SKM-1 treated with dmso at 0.1 percent for 144 hours (cell line): ENCODE data around the gene PPIB.

Source experiments
- DNase-seq: peaks from one replicate; lab custom pipeline; 2025; ENCODE audit not compliant: unreplicated experiment; lab: John Stamatoyannopoulos, UW

PPIB gene

DNA sequence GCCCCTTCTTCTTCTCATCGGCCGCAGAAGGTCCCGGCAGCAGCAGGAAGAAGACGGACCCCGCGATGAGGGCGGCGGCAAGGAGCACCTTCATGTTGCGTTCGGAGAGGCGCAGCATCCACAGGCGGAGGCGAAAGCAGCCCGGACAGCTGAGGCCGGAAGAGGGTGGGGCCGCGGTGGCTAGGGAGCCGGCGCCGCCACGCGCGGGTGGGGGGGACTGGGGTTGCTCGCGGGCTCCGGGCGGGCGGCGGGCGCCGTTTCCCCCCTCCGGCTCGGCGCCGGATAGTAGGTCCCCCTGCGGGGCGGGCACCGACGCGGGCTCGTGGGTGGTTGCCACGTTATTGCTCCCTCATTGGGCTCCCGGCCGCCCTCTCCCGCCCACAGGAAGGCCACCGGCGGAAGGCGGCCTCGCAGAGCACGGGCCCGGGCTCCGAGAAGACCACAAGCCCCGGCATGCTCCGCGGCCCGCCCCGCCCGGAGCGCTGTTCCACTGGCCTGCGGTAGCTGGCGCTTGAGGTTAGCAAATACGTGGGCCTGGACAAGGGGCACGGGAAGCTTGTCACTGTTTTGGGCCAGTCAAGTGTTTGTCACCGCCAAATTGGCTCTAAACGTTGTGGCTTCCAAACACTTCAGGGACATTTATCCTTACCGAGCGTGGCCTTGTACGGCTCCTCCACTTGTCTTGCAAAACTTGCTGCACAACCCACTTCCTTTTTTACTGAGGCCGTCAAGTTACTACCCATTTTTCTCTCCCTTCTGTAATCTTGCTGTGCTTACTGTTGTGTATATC lies at the start of gene PPIB:
PPIB (minus strand) TSS at position 154 of the 790 bp plus-strand sequence; CDS start at position 118, 36 bp downstream.
- DNase-seq = peak; percentile 97

DNA sequence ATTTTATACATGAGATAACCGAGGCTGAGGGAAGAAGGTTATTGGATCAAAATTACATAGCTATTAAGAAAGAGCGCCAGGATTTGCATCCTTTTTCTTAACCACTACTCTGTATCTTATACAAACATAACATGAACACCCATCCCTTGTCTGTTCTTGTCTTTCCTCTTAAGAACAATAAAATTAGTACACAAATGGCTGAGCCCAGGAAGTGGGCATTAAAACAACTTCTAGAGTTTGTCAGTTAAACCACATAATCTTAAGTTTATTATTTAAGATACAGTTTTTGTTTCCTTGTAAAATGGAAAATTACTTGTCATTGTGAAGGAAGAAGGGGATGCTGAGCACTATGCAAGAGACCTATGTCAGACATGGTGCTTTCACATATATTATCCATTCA lies 48.9 kb upstream of the PPIB start:
- DNase-seq = no peak

DNA sequence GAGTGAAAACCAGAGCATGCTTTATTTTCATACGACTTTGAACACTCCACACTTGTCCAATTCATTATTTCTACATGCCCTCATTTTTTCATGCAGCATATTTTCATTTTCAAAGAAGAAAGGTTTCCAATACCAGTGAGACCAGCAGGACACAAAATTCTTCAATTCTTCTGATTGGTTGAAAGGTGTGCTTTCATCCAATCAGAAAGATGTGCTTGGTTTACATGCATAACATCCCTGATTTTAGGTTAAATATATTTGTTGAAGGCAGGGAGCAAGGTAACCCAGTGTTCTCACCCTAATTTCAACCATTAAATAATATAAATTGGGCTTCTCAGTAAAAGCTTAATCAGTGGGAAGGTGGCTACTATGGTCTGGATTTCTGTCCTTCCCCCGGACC lies 47.5 kb upstream of the PPIB start:
- DNase-seq = no peak

DNA sequence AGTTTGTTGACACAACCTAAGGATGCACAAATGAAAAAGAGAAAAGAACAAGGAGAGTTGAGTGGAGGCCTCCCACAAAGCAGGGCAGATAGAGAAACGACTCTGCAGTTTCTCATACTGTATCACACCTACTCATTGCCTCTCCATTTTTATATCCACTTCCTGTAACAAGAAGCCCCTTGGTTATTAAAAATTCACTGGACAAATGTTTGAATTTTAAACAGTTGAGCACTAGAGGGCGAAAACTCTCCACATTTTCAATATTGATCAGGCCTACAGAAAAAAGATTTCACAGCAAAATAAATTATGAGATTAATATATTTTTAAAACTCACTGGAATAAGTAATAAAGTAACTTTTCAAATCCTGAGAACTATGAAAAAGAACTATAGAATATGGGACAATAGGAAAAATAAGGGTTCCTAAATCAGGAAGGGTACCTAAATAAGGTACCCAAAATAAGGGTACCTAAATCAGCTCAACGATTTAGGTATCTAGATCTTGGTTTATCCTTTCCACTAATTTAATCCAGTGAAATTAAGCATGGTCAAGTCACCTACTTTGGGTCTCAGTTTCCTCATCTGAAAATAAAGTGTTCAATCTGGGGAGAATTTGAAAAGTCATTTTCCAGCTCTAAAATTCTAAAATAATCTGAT lies 47.0 kb upstream of the PPIB start:
- DNase-seq = no peak

DNA sequence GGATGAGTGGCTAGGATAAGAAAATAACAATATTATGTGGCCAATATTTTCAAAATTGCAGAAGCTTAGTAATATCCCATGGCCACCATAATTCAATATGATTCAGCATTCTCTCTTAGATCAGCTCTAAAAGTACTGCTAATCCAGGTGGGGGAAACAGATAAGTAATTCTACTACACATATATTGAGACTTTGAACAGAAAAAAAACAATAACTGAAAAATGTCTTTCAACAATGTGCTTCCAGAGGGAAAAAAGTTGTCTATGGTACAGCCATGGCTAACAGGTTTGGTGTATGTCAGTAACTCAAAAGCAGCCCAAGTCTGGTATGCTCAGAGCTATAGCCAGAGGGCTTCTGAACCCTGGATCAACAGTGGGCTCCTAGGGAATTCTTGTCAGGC lies 42.4 kb upstream of the PPIB start:
- DNase-seq = no peak

DNA sequence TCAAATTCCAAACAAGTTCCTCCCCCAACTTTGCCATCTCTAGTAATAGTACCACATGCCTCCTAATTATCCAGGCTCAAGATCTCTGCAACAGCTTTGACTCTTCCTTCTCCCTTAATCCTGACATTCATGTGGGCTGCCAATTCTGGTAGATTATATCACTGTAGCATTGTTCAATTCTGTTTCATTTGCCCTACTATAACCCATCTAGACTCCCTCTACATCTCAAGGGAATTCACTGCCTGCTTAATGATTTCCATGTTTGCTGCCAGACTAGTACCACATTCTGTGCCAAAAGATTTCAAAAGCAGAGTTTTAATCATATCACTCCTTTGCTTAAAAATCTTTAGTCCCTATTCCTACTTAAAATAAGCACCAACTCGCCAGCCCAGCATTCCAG lies 34.6 kb upstream of the PPIB start:
- DNase-seq = no peak

DNA sequence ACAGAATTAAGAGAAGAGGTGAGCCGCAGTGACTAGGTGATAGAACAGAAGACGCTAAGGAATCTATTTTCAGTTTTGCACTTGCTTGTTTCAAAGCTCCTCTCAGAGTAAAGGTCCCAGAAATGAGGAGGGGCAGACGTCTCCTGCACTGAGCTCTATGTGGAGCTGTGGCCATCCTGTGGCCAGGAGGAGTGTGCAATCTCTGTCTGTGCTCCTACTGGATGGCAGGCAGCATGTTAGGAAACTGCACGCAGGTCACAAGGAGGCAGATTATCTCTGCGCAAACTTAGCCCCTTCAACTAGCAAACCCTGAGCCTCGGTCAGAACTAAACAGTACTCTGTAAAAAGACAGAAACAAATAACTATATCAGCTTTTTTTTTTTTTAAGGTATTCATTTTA lies 31.1 kb upstream of the PPIB start:
- no peak for DNase-seq

DNA sequence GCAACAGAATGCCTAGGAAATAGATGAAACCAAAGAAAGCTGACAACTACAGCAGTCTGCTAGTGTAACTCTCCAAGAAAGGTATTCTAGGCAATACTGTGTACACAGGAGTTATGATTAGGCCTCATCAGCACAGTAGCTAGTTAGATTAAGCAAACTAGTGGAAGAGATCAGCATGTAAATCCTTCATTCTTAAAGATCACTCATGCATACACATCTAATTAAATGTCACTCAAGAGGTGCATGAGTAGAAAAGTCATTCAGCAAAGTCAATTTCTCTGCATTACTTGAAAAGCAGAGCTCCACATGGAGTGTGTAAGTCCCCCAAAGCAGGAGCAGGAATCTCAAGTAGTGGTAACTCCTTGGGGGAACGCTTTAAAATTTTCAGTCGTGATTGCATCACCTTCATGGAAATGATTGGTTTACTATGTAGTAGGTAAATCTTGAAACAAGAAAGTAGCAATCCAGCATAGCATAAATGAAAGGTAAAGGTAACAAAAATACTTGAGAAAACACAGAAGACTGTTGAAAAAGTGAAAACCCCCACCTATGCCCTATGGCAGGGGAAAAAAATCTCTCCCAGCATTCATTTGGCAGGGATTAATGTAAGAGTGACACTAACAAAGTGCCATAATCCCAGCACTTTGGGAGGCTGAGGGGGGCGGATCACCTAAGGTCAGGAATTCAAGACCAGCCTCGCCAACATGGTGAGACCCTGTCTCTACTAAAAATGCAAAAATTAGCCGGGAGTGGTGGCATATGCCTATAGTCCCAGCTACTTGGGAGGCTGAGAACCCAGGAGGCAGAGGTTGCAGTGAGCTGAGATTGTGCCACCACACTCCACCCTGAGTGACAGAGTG lies 29.4 kb upstream of the PPIB start:
- no peak for DNase-seq

DNA sequence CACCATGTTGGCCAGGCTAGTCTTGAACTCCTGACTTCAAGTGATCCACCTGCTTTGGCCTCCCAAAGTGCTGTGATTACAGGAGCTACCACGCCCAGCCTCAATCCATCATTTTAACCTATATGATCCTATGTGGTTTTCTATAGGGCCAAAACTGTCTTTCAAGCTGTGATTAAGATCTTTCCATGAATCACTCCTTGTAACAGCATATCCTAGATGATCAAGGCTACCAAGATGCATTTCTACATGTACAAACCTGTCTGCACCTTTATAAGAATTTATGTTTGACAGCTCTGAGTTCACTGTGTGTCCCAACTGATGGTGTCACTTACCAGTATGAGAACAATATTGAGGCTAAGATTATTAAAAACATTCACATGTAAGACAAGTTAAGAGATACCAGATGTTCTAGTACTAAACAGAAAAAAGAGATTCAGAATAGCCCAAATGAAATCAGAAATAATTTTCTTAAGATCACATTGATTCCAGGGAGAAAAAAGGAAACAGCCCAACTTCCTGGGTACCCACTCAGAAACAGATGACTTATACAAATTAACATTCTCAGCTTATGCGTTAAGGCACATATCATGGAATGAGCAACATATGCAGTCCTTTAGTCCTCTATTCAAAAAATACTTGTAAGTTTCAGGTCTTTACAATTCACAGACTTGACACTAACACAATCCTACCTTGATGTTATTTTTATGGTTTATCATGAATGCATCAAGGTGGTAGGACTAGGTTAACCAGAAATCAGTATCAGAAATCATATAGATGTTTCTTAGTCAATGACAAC lies 24.8 kb upstream of the PPIB start:
- no peak for DNase-seq

DNA sequence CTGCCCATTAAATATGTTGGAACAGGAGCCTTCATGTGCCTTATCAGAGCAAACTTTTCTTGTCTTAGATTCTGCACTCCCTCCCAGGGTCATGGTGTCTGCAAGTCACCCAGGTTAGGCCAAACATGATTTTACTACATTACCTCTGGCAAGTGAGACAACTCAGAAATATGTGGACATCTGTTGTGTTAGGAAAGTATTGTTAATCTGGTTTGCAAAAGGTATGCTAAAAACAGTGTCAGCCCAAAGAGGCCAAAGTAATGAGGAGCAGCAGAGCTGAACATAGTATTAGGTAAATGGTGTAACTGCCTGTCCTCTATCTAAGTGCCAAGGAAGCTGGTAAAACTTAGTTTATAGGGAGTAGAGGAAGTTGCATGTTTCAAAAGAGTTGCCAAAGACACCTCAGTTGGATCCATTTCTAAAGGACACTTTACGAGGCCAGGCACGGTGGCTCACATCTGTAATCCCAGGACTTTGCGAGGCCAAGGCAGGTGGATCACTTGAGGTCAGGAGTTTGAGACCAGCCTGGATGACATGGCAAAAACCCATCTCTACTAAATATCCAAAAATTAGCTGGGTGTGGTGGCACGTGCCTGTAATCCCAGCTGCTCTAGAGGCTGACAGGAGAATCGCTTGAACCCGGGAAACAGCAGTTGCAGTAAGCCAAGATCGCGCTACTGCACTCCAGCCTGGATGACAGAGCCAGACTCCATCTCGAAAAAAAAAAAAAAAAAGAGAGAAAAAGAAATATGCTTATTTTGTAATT lies 22.5 kb upstream of the PPIB start:
- DNase-seq = peak; percentile 28

DNA sequence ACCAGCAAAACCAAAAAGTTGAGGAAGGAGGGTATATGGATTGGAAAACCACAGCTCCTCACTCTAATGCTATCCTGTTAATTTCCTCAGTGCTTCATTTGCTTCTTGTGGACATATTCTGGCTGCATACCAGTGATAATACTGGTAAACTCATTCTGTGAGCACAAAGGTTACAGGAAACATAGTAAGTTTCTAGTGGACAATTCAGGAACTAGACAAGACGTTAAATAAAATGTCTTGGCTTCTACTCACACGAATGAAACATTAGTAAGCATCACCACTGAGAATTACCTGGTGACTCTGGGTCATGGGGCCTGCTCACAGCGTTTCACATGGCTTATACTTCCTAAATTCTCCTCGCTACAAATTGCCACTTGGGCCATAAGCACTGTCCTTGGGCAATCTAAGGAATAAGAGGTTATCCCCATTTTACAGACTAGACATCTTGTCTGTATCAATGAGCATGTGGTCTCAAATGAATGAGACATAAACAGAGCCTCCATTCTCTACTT lies 20.1 kb upstream of the PPIB start:
- DNase-seq = no peak

DNA sequence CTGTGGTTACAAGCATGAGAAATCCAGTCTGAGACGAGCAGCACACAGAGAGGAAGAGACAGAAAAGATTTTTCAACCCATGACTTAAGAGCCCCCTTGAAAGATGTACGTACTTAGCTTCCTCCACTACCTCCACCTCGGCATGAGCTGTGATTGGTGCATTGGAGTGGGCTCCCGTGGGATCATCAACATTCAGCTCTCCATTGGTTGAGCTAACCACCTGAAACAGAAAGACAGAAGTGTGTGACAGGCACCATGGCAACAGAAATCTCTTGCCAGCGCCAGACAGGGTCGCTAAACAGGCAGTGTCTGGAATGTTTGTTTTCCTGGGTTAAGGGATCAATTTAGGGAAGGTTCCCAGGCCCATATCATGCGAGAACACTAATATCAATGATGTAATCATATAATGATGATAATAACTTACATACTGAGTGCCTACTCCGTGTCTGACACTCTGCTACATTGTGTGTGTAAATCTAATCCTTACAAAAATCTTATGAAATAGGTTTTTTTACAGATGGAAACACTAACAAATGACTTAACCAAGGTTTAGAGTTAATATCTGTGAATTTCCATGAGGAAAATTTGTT lies 17.5 kb upstream of the PPIB start:
- DNase-seq = no peak

DNA sequence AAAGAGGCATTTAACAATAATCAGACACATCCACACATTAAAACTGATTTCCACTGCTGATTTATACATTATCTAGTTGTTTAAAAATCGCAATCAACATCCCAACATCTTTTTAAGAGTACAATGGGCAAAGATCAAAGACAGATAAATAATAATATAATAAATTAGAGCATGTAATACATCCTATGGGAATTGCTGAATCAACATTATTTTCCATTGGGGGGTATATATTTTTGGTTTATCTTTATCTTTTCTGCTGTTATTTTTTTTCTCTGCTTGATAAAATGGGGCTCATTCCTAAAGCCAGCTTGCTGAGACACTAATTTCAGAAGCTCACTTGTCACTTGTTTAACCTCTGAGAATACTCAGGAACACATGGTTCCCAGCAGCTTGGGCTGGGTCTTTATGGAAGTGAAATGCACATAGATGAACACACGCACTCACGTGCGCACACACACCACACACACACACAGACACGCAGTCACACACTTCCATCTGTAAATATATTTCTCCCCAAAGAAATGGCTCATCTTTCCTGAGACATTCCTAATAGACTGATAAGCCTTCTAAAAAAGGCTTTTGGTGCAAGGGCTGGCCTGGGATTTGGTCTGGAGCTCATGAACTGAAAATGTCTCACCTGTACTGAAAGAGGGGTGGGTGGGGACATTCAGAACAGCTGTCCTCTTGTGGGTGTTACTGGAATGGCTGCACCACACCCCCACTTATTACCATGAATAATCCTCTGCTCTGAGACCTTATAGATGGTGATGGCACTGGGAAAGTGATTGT lies 3.5 kb upstream of the PPIB start:
- no peak for DNase-seq

DNA sequence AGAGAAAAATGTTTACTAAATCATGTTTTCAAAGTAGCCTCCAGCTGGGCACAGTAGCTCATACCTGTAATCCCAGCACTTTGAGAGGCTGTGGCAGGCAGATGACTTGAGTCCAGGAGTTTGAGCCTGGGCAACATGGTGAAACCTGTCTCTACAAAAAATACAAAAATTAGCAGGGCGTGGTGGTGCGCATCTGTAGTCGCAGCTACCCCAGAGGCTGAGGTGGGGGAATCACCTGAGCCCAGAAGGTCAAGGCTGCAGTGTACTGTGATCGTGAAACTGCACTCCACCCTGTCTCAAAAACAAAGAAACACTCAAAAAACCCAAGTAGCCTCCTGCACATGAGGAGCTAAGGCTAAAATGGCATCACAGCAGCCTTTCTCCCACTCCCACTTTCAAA lies 1.6 kb upstream of the PPIB start:
- DNase-seq = no peak

DNA sequence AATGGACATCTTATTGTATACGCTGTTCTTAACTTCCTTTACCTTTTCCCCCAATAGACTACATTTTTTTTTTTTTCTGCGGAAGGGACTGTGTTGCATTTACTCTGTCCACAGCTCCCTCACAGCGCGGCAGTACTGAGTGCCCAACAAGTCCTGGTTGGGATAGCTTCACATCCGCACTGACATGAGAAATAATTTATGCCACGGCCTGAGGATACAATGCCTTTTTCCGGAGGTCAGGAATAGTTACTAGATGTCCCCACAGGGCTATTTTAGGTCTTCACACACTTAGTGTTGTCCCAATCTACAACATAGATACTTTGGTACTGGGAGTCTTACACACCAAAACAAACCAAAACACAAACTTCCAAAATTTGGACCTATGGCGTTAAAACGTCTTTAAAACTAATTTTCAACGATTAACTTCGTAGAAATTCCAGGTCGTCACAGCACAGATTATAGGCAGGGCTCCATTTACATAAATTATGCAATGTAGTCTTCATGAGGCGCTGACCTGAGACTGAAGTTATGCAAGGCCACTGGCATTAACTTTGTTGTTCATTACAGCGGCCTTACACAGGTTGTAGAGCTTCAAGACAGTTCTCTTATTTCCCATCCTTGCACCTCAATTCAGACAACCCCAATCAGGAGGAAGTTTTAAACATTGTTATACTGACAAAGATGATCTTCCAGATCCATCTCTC lies 989 bp upstream of the PPIB start:
- peak; percentile 71 for DNase-seq

DNA sequence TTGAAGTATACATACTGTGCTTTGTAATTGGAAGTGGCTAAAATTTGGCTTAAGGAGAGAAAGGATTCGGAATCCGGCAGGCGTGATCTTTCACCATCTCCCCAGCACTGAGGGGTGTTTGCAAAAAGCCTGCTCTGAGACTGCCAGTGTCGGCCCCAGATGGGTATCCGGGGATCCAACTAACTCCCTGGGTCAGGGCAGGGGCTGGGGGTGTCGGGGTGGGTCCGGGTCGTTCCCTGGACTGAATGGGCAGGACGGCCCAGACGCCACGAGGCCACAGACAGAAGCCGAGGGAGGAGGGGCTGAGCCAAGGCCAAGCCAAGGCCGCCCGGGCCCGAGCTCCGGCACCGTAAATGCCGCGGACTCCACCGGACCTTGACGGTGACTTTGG lies 349 bp downstream of the PPIB start:
- no peak for DNase-seq

DNA sequence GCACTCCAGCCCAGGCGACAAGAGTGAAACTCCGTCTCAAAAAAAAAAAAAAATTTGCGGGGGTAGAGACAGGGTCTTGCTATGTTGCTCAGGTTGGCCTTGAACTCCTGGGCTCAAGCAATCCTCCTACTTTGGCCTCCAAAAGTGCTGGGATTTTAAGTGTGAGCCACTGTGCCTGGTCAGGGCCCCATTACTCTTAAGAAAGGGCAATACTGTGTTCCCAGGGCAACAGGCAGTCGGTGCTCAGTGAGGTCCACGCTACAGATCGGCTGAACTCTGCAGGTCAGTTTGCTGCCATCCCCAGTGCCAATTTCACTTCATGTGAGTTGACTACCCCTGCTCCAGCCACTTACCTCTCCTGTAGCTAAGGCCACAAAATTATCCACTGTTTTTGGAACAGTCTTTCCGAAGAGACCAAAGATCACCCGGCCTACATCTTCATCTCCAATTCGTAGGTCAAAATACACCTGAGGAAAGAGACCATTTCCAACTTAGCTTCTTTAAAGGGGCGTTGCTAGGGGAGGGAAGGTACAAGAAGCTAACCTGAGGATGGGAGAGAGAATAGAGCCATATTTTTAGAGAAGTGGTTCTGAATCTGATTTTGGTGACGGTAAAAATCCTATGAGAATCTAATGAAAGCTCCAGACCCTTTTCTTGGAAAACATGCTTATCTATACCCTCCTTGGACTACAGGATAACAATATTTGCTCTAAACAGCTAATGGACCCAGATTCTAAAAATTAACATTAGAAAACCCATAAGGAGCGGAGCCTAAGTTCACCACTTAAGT lies 939 bp downstream of the PPIB start:
- no peak for DNase-seq
